GM19397 (cell line): ENCODE measurements around the gene TMC7.
A peak's percentile ranks its signal among the peaks of the same experiment; 100 is the strongest.

ENCODE experiments used
- ATAC-seq: cut with Tn5 transposase; IDR thresholded peaks from one replicate; pipeline ENCODE4 v1.9.1; 2021; ENCODE audit warnings: mild to moderate bottlenecking, moderate library complexity; ENCODE audit not compliant: unreplicated experiment

Gene TMC7

DNA sequence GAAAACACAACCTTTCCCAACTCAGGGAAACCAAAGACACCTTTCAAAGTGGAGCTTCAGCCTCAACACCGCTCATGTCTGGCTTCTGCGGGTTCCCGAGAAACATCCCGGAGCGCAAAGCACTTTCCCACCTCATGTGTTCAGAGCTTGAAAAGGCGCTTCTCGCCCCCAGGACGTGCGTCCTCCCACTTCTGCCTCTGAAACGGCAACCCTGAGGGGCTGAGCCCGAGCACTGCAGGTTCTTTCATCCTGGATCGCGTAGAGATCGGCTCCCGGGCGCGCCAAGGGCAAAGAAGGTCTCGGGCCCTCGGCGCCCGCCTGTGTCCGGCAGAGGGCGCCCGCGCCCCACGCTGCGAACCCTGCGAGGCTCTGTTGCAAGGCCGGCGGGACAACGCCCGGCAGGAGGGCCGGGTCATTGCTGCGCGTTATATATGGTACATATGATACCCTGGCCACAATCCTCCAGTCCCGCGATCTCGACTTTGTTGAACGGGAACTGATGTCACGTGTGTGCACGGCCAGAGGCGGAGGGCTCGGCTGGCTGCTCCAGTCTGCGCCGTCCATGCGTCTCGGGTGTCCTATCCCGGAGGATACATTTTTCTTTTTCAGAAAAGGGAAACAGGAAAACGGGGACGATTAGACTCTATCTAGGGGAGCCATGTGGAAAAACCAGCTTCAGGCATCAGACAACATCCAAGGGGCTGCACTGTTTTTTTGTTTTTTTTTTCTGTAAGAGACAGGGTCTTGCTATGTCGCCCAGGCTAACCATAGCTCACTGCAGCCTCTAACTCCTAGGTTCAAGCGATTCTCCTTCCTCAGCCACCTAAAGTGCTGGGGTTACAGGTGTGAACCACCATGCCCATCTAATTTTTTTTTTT, 102.8 kb downstream of the TMC7 start:
- ATAC-seq, result peak; percentile 84

DNA sequence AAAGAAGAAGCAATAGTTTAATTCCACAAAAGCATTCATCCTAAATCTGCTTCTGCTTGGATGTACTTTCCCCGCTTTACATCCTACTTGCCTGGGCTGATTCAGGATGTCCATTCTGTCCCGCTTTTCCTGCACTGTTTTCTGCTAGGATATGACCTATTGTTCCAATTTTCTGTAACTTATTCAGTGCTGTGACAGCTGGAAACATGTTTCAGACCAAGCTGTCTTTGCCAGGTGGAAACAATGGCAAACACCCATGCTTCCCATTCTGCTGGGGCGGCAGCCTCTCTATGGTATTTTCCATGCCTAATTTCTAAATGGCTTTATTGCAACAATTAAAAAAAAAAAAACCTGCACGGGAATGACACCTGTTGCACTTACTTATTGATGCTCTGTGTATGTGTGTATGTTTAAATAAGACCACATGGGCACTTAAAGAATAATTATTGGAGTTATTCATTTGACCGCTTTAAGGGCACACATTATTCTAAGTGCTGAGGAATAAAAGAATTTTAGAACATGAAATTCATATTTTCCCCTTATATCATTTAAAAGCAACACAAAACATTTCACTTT, 104.7 kb downstream of the TMC7 start:
- ATAC-seq, result no peak

DNA sequence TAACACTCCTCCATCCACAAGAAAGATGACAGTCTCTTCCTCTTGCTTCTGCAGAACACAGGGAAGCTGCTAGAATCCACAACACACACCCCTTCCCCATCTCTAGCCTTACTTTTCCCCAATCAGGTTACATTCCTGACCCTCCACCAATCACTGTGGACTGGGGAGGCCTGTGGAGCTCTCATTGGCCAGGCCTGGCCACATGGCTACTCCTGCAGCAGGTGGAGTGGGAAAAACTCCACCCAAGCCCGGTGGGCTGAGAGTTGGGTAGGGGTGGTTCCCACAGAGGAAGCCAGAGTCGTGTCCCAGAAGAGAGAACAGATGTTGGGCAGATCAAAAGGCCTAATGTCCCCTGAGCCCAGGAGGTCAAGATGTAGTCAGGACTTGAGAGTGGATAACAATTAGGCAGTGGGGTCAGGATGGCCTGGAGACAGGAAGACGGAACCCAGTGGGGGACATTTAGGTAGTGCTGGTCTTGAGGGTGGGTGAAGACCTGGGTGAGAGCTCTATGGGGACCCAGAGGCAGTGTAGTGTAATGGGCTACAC, 105.7 kb downstream of the TMC7 start:
- ATAC-seq, result no peak

DNA sequence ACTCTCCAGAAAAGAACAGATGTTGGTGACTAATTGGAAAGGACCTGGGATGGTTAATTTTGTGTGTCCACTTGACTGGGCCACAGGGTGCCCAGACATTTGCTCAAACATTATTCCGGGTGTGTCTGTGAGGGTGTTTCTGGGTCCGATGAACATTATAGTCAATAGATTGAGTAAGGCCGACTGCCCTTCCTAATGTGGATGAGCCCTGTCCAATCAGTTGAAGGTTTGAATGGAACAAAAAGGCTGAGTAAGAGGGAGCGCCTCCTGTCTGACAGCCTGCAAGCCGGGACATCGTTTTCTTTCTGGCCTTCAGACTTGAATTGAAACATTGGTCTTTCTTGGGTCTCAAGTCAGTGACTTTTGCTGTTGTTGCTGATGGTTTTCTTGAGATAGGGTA, 107.2 kb downstream of the TMC7 start:
- ATAC-seq, result no peak

DNA sequence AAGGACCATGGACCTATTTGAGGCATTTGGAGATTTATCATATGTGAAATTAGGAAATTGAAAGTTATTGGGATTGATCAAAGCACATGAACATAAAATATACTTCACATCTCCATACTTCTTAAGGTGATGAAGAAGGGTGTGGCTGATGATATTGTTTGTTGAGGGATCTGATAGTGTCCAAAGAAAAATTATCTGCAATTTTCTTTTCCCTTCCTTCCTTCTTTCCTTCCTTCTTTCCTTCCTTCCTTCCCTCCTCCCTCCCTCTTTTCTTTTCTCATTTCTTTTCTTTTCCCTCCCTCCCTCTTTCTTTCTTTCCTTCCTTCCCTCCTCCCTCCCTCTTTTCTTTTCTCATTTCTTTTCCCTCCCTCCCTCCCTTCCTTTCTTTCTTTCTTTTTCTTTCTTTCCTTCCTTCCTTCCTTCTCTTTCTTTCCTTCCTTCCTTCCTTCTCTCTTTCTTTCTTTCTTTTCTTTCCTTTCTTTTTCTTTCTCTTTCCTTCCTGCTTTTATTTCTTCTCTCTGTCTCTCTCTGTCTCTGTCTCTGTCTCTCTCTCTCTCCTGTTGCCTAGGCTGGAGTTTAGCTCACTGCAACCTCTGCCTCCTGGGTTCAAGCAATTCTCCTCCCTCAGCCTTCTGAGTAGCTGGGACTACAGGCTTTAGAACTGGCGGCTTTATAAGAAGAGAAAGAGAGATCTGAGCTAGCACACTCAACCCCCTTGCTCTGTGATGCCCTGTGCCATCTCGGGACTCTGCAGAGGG, 109.1 kb downstream of the TMC7 start:
- ATAC-seq, result no peak

DNA sequence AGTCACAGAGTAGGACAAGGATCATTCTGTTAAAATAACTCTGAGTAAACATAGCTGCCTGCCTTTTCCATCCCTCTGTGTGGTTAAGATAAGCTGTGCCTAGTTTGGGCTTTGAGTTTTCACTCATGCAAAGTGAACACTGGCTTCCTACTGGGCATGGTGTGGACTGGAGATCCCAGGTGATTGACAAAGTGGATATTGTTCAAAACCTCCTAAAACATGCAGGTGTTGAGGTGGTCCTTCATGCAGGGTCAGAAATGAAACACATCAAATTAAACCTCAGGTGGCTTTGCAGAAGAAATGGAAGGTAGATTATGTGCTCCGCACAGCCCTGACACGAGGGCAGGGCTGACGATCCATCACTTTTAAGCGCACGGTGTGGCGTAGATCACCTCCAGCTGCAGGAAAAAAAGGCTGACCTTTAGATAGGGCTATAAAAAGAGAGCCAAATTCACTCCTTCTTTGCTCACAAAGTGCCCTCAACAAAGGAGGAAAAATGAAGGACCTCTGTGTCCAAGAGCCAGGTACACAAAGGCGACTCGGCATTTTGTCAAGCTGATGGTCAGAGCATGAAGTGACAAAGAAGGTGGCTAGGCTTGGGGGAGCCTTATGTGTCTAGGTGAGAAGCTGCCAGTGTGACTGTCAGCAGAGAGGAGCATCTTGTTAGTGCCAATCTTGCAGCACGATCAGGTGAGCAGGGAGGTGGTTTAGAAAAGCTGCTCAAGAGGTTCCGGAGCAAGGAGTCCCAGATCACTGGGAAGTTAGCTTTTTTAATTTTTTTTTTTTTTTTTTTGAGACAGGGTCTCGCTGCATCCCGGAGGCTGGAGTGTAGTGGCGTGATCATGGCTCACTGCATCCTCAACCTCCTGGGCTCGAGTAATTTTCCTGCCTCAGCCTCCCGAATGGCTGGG, 110.2 kb downstream of the TMC7 start:
- ATAC-seq, result no peak

DNA sequence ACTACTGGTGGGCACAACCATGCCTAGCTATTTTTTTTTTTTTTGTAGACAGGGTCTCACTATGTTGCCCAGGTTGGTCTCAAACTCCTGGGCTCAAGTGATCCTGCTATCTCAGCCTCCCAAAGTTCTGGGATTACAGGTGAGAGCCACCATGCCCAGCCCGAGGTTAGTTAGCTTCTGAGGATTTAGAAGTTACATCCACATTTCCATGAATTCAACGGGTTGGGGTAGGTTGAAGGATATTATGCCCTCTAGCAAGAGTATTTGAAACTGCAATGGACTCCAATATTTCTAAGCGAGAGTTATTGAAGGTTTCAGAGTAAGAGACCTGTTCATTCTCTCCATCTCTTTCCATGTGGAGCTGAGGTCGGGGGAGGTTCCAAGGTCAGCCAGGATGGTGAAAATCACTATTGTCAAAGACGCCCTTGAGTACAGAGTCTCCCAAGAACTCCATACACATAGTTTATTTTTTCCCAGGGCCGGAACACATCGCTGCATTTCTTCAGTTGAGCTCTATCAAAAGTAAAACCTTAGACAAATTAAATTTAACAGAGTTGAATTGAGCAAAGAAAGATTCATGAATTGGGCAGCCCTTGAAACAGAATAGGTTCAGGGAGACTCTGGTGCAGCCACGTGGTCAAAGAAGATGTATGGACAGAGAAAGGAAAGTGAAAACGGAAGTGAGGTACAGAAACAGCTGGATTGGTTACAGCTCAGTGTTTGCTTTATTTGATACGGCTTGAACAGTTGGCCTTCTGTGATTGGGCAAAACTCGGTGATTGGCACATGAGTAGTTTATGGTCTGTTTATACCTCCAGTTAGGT, 111.0 kb downstream of the TMC7 start:
- no peak for ATAC-seq

DNA sequence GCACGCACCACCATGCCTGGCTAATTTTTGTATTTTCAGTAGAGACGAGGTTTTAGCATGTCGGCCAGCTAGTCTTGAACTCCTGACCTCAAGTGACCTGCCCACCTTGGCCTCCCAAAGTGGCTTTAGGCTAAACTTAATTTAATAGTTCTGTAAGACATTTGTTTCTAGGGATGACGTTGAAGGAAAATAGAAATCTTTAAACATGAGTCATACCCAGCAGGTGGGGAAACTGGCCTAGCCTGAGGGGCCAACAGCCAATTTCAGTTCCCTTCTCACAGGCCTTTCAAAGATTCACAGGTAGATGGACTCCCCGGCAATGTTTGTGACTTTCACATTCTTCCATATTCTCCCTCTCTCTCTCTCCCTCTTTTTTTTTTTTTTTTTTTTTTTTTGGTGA, 111.9 kb downstream of the TMC7 start:
- no peak for ATAC-seq

DNA sequence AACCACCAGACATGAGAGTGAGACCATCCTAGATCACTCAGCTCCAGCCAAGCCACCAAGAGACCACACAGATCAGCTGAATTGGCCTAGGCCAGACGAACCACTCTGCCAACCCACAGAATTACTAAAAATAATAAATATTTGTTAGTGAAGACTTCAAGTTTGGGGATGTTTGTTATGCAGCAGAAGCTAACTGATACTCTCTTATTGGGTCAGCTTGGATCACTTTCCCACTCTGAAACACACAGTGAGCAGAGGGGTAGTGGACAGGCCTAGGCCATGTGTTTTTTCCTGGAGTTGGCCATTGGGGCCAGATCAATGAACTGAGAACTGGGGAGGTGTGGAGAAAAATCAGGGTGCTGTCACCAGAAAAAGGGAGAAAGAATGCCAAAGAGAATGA, 114.4 kb downstream of the TMC7 start:
- no peak for ATAC-seq

DNA sequence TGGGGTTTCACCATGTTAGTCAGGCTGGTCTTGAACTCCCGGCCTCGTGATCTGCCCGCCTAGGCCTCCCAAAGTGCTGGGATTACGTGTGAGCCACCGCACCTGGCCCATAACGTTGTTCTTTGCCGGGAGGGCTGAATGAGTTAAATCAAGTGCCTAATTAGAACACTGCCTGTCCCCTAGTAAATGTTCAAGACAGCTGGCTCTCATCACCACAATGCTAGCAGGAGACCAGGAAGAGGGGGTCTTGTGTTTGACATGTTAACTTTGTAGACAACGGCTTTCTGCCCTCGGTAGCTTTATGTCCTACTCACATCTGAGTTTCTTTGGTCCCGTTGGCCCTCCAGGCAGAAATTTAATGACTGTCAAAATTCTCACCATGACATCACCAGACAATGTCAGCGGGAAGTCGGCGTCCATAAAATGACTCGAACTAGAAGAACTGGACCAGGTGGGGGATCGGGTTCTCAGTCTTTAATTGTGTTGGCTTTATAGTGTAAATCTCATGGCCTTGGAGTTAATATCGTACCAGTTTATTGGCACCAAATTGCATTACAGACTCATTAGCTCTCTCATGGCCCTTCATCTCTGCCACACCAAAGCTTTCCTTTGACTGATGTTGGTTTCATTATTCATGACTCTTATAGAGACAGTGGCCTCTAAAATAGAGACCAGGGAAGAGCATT, 118.6 kb downstream of the TMC7 start:
- ATAC-seq, result no peak

DNA sequence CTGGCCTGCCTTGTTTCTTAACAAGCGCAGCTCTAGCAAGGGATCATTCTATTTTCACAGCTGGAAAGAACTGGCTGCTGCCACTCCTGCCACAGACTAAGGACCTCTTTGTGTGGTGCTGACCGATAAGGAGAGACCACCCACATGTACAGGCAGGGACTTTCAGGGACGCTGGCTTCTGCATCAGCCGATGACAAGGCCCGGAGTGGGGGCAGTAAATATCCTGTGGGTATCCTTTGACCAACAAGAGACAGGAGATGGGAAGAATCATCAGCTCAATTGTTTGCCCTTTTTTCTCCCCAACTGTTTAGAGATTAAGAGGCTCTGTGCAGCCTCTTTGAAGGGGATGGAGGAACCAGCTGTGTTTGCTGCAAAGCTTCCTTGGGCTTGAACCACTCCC, 120.9 kb downstream of the TMC7 start:
- no peak for ATAC-seq

DNA sequence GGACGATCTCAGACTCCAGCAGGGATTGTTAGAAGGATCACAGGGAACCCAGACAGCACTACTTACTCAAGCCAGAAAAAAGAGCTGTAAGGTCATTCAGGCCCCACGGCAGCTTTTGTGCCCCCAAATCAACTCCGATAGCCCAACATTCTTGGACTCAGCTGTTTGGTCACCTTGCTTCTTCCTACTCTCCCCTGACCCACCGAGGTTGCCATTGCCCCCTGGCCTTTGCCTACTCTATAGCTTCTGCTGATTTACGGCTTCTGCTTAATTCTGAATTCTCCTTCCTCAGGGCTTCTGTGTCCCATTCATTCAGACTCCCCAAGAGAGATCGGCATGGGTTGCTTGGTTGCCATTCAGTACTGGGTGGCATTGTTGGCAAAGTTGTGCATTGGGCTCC, 121.4 kb downstream of the TMC7 start:
- no peak for ATAC-seq

DNA sequence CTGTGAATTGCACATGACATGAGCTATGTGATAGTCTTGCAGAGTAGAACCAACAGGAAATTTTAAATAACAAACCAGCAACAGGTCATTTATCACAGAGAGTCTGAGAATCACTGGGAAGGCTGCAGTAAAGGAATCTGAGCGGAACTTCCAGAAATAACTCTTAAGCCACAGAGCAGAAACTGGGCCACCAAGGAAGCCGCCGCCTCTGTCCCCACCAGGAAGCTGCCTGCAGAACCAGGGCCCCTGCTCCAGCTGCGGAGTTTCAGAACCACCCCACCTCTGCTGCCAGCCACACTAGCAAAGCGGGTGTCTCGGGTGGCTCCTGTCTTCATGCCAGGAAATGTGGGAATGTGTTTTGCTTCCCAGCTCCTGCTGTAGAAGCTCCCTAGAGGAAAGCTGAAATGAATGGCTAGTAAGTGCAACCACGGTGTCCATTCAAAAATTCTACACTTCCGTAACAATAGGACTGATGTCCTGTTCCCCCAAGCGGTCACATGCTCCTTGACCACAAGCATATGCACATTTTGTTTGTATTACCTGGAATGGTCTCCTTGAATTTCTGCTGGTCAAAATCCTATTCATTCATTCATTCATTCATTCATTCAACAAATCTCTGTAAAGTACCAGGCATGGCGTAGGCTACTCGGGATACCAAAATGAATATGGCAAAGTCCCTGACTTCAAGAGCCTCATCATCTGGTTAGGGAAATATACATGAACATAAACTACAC, 122.3 kb downstream of the TMC7 start:
- no peak for ATAC-seq

DNA sequence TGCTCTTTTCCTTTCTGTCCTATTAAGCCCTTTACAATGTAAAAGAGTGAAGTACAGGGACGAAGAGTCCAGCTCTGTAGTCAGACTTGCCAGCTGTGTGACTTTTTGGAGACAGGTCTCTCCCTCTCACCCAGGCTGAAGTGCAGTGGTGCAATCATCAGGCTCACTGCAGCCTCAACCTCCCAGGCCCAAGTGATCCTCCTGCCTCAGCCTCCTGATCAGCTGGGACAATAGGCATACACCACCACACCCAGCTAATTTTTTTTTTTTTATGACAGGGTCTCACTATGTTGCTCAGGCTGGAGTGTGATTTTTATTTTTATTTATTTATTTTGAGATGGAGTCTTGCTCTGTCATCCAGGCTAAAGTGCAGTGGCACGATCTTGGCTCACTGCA, 122.9 kb downstream of the TMC7 start:
- no peak for ATAC-seq

DNA sequence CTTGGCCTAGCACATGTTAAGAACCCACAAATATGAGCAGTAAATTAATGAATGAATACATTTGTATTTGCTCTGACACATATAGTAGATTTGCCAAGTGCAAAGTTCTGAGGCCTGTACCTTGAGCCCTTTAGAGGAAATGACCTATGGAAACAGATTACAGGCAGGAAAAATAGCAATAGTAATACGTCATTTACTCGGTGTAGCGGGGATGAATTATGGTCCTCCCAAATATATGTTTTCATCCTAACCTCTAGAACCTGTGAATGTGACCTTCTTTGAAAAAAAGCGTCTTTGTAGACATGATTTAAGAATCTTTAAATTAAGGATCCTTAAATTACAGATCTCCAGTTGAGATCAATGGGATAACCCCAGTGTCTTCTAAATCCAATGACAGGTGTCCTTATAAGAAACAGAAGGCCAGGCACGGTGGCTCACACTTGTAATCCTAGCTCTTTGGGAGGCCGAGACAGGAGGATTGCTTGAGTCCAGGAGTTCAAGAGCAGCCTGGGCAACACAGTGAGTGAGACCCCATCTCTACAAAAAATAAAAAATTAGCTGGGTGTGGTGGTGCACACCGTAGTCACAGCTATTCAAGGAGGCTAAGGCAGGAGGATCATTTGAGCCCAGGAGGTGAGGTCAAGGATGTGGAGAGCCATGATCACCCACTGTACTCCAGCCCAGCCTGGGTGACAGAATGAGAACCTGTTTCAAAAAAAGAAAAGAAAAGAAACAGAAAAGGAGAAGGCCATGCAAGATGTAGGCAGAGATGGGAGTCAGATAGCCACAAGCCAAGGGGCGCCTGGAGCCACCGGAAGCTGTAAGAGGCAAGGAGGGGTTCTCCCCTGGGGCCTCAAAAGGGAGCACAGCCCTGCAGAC, 124.9 kb downstream of the TMC7 start:
- ATAC-seq, result no peak

DNA sequence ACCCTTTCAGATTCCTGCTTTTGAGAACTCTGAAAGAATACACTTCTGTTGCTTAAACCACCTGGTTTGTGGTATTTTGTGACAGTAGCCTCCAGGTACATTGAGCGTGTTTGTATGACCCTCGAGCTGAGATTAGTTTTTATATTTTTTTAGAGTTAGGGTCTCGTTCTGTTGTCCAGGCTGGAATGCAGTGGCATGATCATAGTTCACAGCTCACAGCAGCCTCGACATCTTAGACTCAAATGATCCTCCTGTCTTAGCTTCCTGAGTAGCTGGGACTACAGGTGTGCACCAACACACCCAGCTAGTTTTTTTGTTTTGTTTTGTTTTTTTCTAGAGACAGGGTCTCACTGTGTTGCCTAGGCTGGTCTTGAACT, 125.5 kb downstream of the TMC7 start:
- no peak for ATAC-seq

DNA sequence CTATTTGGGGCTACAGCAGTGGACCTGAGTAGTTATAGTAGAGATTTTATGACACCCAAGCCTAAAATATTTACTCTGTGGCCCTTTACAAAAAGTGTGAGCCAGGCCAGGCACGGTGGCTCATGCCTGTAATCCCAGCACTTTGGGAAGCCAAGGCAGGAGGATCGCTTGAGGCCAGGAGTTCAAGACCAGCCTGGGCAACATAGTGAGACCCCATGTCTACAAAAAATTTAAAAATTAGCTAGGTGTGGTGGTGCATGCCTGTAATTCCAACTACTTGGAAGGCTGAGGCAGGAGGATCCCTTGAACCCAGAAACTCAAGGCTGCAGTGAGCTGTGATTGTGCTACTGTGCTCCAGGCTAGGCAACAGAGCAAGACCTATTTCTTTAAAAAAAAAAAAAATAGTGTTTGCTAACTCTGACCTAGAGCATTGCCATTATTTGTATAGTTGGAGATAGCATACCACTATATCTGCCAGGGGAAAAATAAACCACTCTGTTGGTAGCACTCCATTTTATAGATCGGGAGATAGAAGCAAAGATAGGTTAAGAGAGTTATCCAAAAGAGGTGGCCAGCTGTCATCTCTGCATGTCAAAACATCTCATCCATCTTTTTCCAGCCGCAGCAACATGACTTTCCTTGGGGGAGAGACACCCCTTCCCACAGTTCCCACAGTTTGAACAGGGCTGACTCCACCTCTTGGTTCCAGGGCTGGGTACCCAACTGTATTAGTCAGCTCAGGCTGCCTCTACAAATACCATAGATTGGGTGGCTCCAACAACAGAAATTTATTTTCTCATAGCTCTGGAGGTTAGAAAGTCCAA, 127.0 kb downstream of the TMC7 start:
- no peak for ATAC-seq
